ENCODE data around the gene XXYLT1. TPM values are rescaled to one million over a fixed set of nuclear protein-coding genes. Genes with fewer than 3 reads are reported as not detected.
A peak's percentile ranks its signal among the peaks of the same experiment; 100 is the strongest.

The XXYLT1 gene
- total and polyA plus RNA-seq, 2 of the 8 experiments (the other 6 are each of a cell fraction or from before 2014, with no cell fraction given): 18.9 to 23.8 TPM

- Histone ChIP-seq H4K8ac (ENCODE audit: extremely low read depth, insufficient read depth, low read length) (no peak overlapping the region; the same call in 1 of the 2 replicates), H3K79me2 (ENCODE audit: control insufficient read depth in 1 of 2, insufficient read depth in 2 of 2, low read length in 2 of 2) (no peaks in the 10 kb centered on the region), H3K14ac (ENCODE audit: insufficient read length) (no peak overlapping the region), H3K23ac (ENCODE audit: insufficient read length) (no peak overlapping the region), H3K18ac (ENCODE audit: extremely low read depth, low read length) (peak overlapping the region; percentile 0; the same call in 1 of the 2 replicates), H2BK120ac (replicated peaks; ENCODE audit: low read depth, low read length) (no peak overlapping the region), H3K4me3 (ENCODE audit: extremely low read depth in 1 of 4, insufficient read depth in 2 of 4, low read depth in 3 of 4, low read length in 4 of 4) (no peak overlapping the region), H2BK12ac (ENCODE audit: low read depth, low read length) (peak overlapping the region; percentile 78; the same call in 1 of the 2 replicates), H4K5ac (ENCODE audit: insufficient read length, low read depth, low read length) (no peak overlapping the region), H3K27me3 (replicated peaks in 1 of 4; ENCODE audit: control insufficient read depth in 3 of 4, extremely low read depth in 1 of 4, insufficient read depth in 3 of 4, low read length in 3 of 4) (peaks cover 0 to 9% (median 8%) of the 10 kb centered on the region in 4 experiments; a peak in 3 of 7 replicates), H3K36me3 (ENCODE audit: control insufficient read depth in 2 of 4, insufficient read depth in 4 of 4, low read length in 3 of 4) (no peaks in the 10 kb centered on the region), H3K27ac (ENCODE audit: low read depth, low read length) (no peak overlapping the region), H2BK5ac (ENCODE audit: low read depth, low read length) (no peak overlapping the region), H2BK15ac (ENCODE audit: low read length) (peak overlapping the region; percentile 1; the same call in 1 of the 2 replicates), H2AFZ (ENCODE audit: low read length) (no peak overlapping the region; the same call in 1 of the 2 replicates), H2BK20ac (ENCODE audit: low read length) (peak overlapping the region; percentile 72; the same call in 1 of the 2 replicates), H3K4me2 (ENCODE audit: insufficient read depth in 1 of 2, low read depth in 2 of 2, low read length in 2 of 2) (no peak overlapping the region), H3K56ac (replicated peaks; ENCODE audit: insufficient read length, low read depth, low read length) (no peak overlapping the region), H3K79me1 (ENCODE audit: low read depth, low read length) (no peaks in the 10 kb centered on the region), H4K20me1 (replicated peaks in 1 of 2; ENCODE audit: control insufficient read depth in 1 of 2, insufficient read depth in 2 of 2, low read length in 2 of 2) (no peaks in the 10 kb centered on the region), H3K9me3 (ENCODE audit: insufficient read depth in 2 of 2, low read depth in 1 of 2, low read length in 1 of 2) (no peaks in the 10 kb centered on the region), H3K4ac (replicated peaks; ENCODE audit: insufficient read length, low read depth, low read length) (no peak overlapping the region), H2AK5ac (ENCODE audit: low read depth, low read length) (no peak overlapping the region), H3K23me2 (ENCODE audit: low read depth, low read length) (no peaks in the 10 kb centered on the region), H3K9ac (replicated peaks in 1 of 4; ENCODE audit: extremely low read depth in 1 of 4, low read depth in 3 of 4, low read length in 3 of 4) (no peak overlapping the region), H3K4me1 (replicated peaks in 1 of 4; ENCODE audit: control insufficient read depth in 3 of 4, insufficient read depth in 4 of 4, low read length in 3 of 4) (peaks cover 6 to 22% (median 13%) of the 10 kb centered on the region in 4 experiments), H4K91ac (replicated peaks; ENCODE audit: insufficient read length, low read length) (peak overlapping the region; percentile 34)
- ChIA-PET CTCF (ENCODE audit: partially characterized antibody) (interaction anchor here (0.9 to 5.8 kb wide), 17 partner anchors 10 to 405 kb away, joined by 3 to 33 read pairs (median 4); partner anchors contain the start of gene LSG1), POLR2A (ENCODE audit: partially characterized antibody) (interaction anchor here (0.5 to 2.0 kb wide), 4 partner anchors 46 to 349 kb away, joined by 3 to 8 read pairs (median 3); partner anchors contain the start of gene FAM43A)
- no peak for FAIRE-seq
- 69% methylated on average over 38 of the region's 42 CpGs; no CpG with 5 or more reads in 1 of the 2 experiments for WGBS, 2 experiments (ENCODE audit: extremely low coverage in 1 of 2, insufficient coverage in 1 of 2, insufficient read length in 1 of 2, insufficient replicate concordance in 2 of 2, low coverage in 1 of 2, low lambda C conversion rate in 2 of 2, missing lambda C conversion rate in 1 of 2)
- DNase-seq (ENCODE audit: low read depth in 1 of 2, low spot score in 2 of 2): peak in 1 of 2 experiments; percentile 63
- TF ChIP-seq ASH2L (IDR thresholded peaks at IDR 0.05; ENCODE audit: low read length): peak; percentile 29
- peak; percentile 35; the same call in 1 of the 2 replicates for TF ChIP-seq E2F6 (IDR thresholded peaks at IDR 0.05)
- no peak for TF ChIP-seq SIN3A (conservative IDR thresholded peaks at IDR 0.05 in 1 of 2, IDR thresholded peaks at IDR 0.05 in 1 of 2; ENCODE audit: low read depth in 1 of 2, low read length in 2 of 2)
- no peak for TF ChIP-seq ZNF274 (IDR thresholded peaks at IDR 0.05; ENCODE audit: borderline replicate concordance, extremely low read depth, low read length)
- peak; percentile 69 to 73 for TF ChIP-seq RAD21 (IDR thresholded peaks at IDR 0.05 in 1 of 2, conservative IDR thresholded peaks at IDR 0.05 in 1 of 2; ENCODE audit: low read depth in 2 of 2, low read length in 2 of 2)
- TF ChIP-seq POLR2AphosphoS5 (IDR thresholded peaks at IDR 0.05; ENCODE audit: low read depth, low read length): no peak
- TF ChIP-seq MAX (IDR thresholded peaks at IDR 0.05): peak; percentile 55
- TF ChIP-seq MAFK (IDR thresholded peaks at IDR 0.05; ENCODE audit: low read depth, low read length): no peak
- no peak for TF ChIP-seq JUND (IDR thresholded peaks at IDR 0.05; ENCODE audit: low read length)
Measured at GRCh38 chr3:195035345-195036202, 235.4 kb downstream of the XXYLT1 start.
